ENCODE data around the gene ALG9. TPM values are rescaled to one million over a fixed set of nuclear protein-coding genes. Genes with fewer than 3 reads are reported as not detected.

Gene ALG9
- total and polyA plus RNA-seq, 2 donors (not counting 3 experiments of a cell fraction or from before 2014, with no cell fraction given) = 29.1 to 29.4 TPM

- dilution Hi-C loops (cut with MboI; ENCODE audit: extremely low pct_ligation_motif_present, low sequenced_read_pairs) = no loop called here
Observed at GRCh38 chr11:111917788-111918187, 46.4 kb upstream of the ALG9 start.

DNA sequence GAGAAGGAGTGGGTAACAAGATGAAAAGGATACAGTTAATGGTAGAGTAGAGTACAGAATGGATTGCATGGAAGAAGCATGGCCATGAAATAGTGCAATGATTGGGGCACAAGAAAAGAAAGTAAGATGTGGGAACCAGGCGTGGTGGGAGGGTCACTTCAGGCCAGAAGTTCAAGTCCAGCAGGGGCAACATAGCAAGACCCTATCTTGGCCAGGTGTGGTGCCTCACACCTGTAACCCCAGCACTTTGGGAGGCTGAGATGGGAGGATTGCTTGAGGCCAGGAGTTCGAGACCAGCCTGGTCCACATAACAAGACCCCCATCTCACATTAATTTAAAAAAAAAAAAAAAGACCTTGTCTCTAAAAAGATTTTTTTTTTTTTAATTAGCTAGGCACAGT, 45.9 kb upstream of the ALG9 start:
- H3K9ac ChIP-seq (replicated peaks; ENCODE audit: extremely low read depth, insufficient read depth, low read length) = no peak overlapping the region
- H3K27me3 ChIP-seq (ENCODE audit: control insufficient read depth in 2 of 2, insufficient read depth in 2 of 2, low read length in 2 of 2) = no peaks in the 10 kb centered on the region
- CTCF ChIA-PET = interaction anchor here (1.2 kb wide), 1 partner anchor 9 kb away, joined by 4 read pairs; no protein-coding TSS in a partner anchor
- DNase-seq (ENCODE audit: low read depth, low spot score) = no peak
- no peaks in the 10 kb centered on the region for H3K36me3 ChIP-seq (ENCODE audit: control insufficient read depth in 2 of 2, extremely low read depth in 1 of 2, insufficient read depth in 2 of 2, low read length in 2 of 2)
- no peaks in the 10 kb centered on the region for H3K79me2 ChIP-seq (ENCODE audit: control insufficient read depth, insufficient read depth, low read length)
- intact Hi-C loops (cut with micrococcal nuclease) (no loop called here), dilution Hi-C loops (cut with MboI; ENCODE audit: extremely low pct_ligation_motif_present, low sequenced_read_pairs) (no loop called here)
- H3K9me3 ChIP-seq (replicated peaks; ENCODE audit: control insufficient read depth, insufficient read depth, low read length) = no peaks in the 10 kb centered on the region
- H3K4me2 ChIP-seq (ENCODE audit: insufficient read depth, low read length) = no peak overlapping the region
- POLR2A ChIA-PET = no interaction called here
- no peaks in the 10 kb centered on the region for H4K20me1 ChIP-seq (replicated peaks; ENCODE audit: control insufficient read depth, extremely low read depth, insufficient read depth, low read length)
- H3K27ac ChIP-seq (ENCODE audit: insufficient read depth, low read depth, low read length) = no peak overlapping the region
- no peaks in the 10 kb centered on the region for H3K9me1 ChIP-seq (replicated peaks; ENCODE audit: control insufficient read depth, extremely low read depth, insufficient read depth, low read length)
- TF ChIP-seq FOS (IDR thresholded peaks at IDR 0.05; ENCODE audit: borderline replicate concordance, insufficient read depth, low read length) (no peak), MAX (IDR thresholded peaks at IDR 0.05; ENCODE audit: insufficient read depth, insufficient read length) (no peak), EZH2 (IDR thresholded peaks at IDR 0.05; ENCODE audit: borderline replicate concordance, low read depth, low read length, severe bottlenecking) (no peak), MYC (IDR thresholded peaks at IDR 0.05; ENCODE audit: low read depth, low read length) (no peak), GATA2 (IDR thresholded peaks at IDR 0.05; ENCODE audit: insufficient read depth, insufficient read length, low read depth, low read length) (no peak)
- FAIRE-seq = no peak
- H3K4me1 ChIP-seq (ENCODE audit: control insufficient read depth, extremely low read depth, insufficient read depth, low read length) = peaks cover 6% of the 10 kb centered on the region
- H3K4me3 ChIP-seq (replicated peaks in 1 of 3; ENCODE audit: insufficient read depth in 1 of 3, low read depth in 1 of 3, low read length in 3 of 3) = no peak overlapping the region
- no peak overlapping the region for H2AFZ ChIP-seq (ENCODE audit: low read depth, low read length)
- BruUV-seq (replicated peaks) = no TSS peak

More at GRCh38 chr11:111917788-111918187, 46.4 kb upstream of the ALG9 start:
- no peak for DNase-seq (ENCODE audit: low read depth, low spot score)
- no peaks in the 10 kb centered on the region for H3K9me3 ChIP-seq (replicated peaks; ENCODE audit: control insufficient read depth, insufficient read depth, low read length)
- no peak overlapping the region for H3K4me3 ChIP-seq (replicated peaks in 1 of 3; ENCODE audit: insufficient read depth in 1 of 3, low read depth in 1 of 3, low read length in 3 of 3)
- no peak overlapping the region for H3K9ac ChIP-seq (replicated peaks; ENCODE audit: extremely low read depth, insufficient read depth, low read length)
- no peak for TF ChIP-seq FOS (IDR thresholded peaks at IDR 0.05; ENCODE audit: borderline replicate concordance, insufficient read depth, low read length)
- no peaks in the 10 kb centered on the region for H3K36me3 ChIP-seq (ENCODE audit: control insufficient read depth in 2 of 2, extremely low read depth in 1 of 2, insufficient read depth in 2 of 2, low read length in 2 of 2)
- no peaks in the 10 kb centered on the region for H4K20me1 ChIP-seq (replicated peaks; ENCODE audit: control insufficient read depth, extremely low read depth, insufficient read depth, low read length)
- no peak for FAIRE-seq
- H2AFZ ChIP-seq (ENCODE audit: low read depth, low read length) = no peak overlapping the region
- no peaks in the 10 kb centered on the region for H3K27me3 ChIP-seq (ENCODE audit: control insufficient read depth in 2 of 2, insufficient read depth in 2 of 2, low read length in 2 of 2)
- no peak overlapping the region for H3K27ac ChIP-seq (ENCODE audit: insufficient read depth, low read depth, low read length)
- ChIA-PET POLR2A (no interaction called here), CTCF (interaction anchor here (1.2 kb wide), 1 partner anchor 9 kb away, joined by 4 read pairs; no protein-coding TSS in a partner anchor)
- peaks cover 9% of the 10 kb centered on the region for H3K4me1 ChIP-seq (ENCODE audit: control insufficient read depth, extremely low read depth, insufficient read depth, low read length)
- no TSS peak for BruUV-seq (replicated peaks)
- H3K4me2 ChIP-seq (ENCODE audit: insufficient read depth, low read length) = no peak overlapping the region
- intact Hi-C loops (cut with micrococcal nuclease) = no loop called here
- H3K79me2 ChIP-seq (ENCODE audit: control insufficient read depth, insufficient read depth, low read length) = no peaks in the 10 kb centered on the region
- no peaks in the 10 kb centered on the region for H3K9me1 ChIP-seq (replicated peaks; ENCODE audit: control insufficient read depth, extremely low read depth, insufficient read depth, low read length)

Data from endothelial cell of umbilical vein (primary cell).